ENCODE data around the gene TSTD1. TPM values are rescaled to one million over a fixed set of nuclear protein-coding genes. Genes with fewer than 3 reads are reported as not detected.
"Not testable (repeated sequence)": the region's sequence is repeated elsewhere in the genome, so short reads cannot be mapped to it uniquely, and the experiment has no call there.

TSTD1 gene
- total and polyA plus RNA-seq, 2 donors (not counting 1 experiment from before 2014, with no cell fraction given), result 0.24 to 0.66 TPM

DNA sequence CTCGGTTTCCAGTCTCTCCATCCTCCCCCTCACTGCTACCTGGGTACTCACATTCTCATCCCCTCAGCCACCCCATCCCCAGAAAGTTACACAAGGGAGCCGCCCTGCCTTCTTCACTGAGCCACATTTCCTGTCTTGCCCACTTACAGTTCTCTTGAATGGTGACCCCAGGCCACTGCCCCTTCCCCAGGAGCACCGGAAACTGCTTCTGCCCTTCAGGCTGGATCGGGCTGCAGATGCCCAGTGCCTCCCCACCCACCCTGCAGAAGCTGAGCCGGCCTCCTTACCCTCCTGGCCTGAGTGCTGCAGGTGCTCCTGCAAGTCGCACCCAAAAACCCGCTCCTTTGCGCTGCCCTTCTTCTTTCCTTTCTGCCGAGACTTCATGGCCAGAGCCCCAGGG, 30.5 kb upstream of the TSTD1 start:
- TF ChIP-seq, protein P1, sequence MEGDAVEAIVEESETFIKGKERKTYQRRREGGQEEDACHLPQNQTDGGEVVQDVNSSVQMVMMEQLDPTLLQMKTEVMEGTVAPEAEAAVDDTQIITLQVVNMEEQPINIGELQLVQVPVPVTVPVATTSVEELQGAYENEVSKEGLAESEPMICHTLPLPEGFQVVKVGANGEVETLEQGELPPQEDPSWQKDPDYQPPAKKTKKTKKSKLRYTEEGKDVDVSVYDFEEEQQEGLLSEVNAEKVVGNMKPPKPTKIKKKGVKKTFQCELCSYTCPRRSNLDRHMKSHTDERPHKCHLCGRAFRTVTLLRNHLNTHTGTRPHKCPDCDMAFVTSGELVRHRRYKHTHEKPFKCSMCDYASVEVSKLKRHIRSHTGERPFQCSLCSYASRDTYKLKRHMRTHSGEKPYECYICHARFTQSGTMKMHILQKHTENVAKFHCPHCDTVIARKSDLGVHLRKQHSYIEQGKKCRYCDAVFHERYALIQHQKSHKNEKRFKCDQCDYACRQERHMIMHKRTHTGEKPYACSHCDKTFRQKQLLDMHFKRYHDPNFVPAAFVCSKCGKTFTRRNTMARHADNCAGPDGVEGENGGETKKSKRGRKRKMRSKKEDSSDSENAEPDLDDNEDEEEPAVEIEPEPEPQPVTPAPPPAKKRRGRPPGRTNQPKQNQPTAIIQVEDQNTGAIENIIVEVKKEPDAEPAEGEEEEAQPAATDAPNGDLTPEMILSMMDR (conservative IDR thresholded peaks at IDR 0.05 in 1 of 2, IDR thresholded peaks at IDR 0.05 in 1 of 2; ENCODE audit: low read depth in 1 of 2, low read length in 2 of 2), result no peak
- no peak for TF ChIP-seq EZH2 (IDR thresholded peaks at IDR 0.05; ENCODE audit: low read length, missing control alignments)
- no peaks in the 10 kb centered on the region for H3K79me2 ChIP-seq (ENCODE audit: control insufficient read depth, insufficient read depth, low read length)
- H3K4me2 ChIP-seq (ENCODE audit: extremely low read depth, insufficient read depth, low read length), result no peak overlapping the region
- no peak overlapping the region for H2AFZ ChIP-seq (ENCODE audit: low read length)
- no peak for DNase-seq (ENCODE audit: low read depth in 2 of 2)
- no peaks in the 10 kb centered on the region for H3K4me1 ChIP-seq (ENCODE audit: control insufficient read depth, extremely low read depth, insufficient read depth, low read length)
- H3K9ac ChIP-seq (ENCODE audit: insufficient read depth, low read length), result no peak overlapping the region
- H3K4me3 ChIP-seq (replicated peaks in 1 of 4; ENCODE audit: control extremely low read depth in 1 of 4, insufficient read depth in 1 of 4, low read depth in 3 of 4, low read length in 4 of 4), result no peak overlapping the region
- H3K36me3 ChIP-seq (ENCODE audit: control insufficient read depth, insufficient read depth, low read length), result no peaks in the 10 kb centered on the region
- H3K27me3 ChIP-seq (ENCODE audit: control insufficient read depth, insufficient read depth, low read length), result peaks cover 4% of the 10 kb centered on the region
- H3K9me3 ChIP-seq (ENCODE audit: control insufficient read depth, insufficient read depth, low read depth, low read length), result no peaks in the 10 kb centered on the region
- H4K20me1 ChIP-seq (ENCODE audit: control insufficient read depth, extremely low read depth, insufficient read depth, low read length), result no peaks in the 10 kb centered on the region
- H3K27ac ChIP-seq (ENCODE audit: insufficient read depth, low read length), result no peak overlapping the region

DNA sequence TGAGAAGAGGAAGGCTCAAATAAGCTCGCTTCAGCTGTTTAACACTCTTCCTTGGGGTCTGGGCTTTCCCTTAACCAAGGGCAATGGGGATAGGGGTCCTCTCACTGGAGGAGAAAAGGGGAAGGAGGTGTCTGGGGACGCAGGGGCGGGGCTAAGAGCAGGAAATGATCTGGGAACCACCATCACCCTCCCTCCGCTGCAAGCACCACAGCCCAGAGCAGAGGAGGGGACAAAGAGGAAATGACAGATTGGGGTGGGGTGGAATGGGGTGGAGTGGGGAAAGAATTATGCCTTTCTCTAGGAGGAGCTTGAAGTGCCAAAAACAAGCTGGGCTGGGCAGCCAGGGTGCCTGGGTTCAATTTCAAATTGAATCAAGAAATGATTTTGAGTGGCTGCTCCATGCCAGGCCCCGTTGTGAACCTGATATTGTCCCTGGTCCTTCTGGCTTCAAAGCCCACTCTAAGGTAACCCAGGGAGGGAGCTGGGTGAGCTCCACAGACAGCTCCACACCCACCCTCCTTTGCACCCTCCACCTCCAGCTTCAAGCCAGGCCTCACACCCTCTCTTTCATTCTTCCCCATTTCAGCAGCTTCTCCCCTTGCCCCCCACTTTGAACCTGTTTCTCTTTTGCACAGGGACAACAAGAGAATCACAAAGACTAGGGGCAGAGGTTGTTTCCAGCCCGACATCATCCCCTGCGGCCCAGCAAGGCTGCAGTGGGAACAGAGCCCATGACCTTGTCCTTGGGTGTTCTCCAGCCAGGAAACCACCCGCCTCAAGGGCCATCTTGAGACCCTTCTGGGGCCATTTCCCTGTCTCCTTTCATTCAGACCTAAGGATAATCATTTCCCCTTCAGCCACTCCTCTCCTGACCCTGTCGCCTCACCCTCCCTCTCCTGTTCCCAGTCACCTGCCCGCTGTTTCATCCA, 29.8 kb upstream of the TSTD1 start:
- Histone ChIP-seq H3K27me3 (ENCODE audit: control insufficient read depth, insufficient read depth, low read length) (peaks cover 4% of the 10 kb centered on the region), H3K9ac (ENCODE audit: insufficient read depth, low read length) (no peak overlapping the region), H4K20me1 (ENCODE audit: control insufficient read depth, extremely low read depth, insufficient read depth, low read length) (no peaks in the 10 kb centered on the region), H3K79me2 (ENCODE audit: control insufficient read depth, insufficient read depth, low read length) (no peaks in the 10 kb centered on the region), H3K27ac (ENCODE audit: insufficient read depth, low read length) (no peak overlapping the region), H3K9me3 (ENCODE audit: control insufficient read depth, insufficient read depth, low read depth, low read length) (no peaks in the 10 kb centered on the region), H3K4me2 (ENCODE audit: extremely low read depth, insufficient read depth, low read length) (no peak overlapping the region), H2AFZ (ENCODE audit: low read length) (no peak overlapping the region), H3K4me3 (replicated peaks in 1 of 4; ENCODE audit: control extremely low read depth in 1 of 4, insufficient read depth in 1 of 4, low read depth in 3 of 4, low read length in 4 of 4) (no peak overlapping the region), H3K36me3 (ENCODE audit: control insufficient read depth, insufficient read depth, low read length) (no peaks in the 10 kb centered on the region), H3K4me1 (ENCODE audit: control insufficient read depth, extremely low read depth, insufficient read depth, low read length) (no peaks in the 10 kb centered on the region)
- no peak for TF ChIP-seq EZH2 (IDR thresholded peaks at IDR 0.05; ENCODE audit: low read length, missing control alignments)
- TF ChIP-seq, protein P1 (conservative IDR thresholded peaks at IDR 0.05 in 1 of 2, IDR thresholded peaks at IDR 0.05 in 1 of 2; ENCODE audit: low read depth in 1 of 2, low read length in 2 of 2), result no peak
- no peak for DNase-seq (ENCODE audit: low read depth in 2 of 2)

- H3K4me1 ChIP-seq (ENCODE audit: control insufficient read depth, extremely low read depth, insufficient read depth, low read length), result no peaks in the 10 kb centered on the region
- no peaks in the 10 kb centered on the region for H3K36me3 ChIP-seq (ENCODE audit: control insufficient read depth, insufficient read depth, low read length)
- DNase-seq (ENCODE audit: low read depth in 2 of 2), result no peak
- H3K4me3 ChIP-seq (replicated peaks in 1 of 4; ENCODE audit: control extremely low read depth in 1 of 4, insufficient read depth in 1 of 4, low read depth in 3 of 4, low read length in 4 of 4), result no peak overlapping the region
- H3K27ac ChIP-seq (ENCODE audit: insufficient read depth, low read length), result no peak overlapping the region
- no peaks in the 10 kb centered on the region for H4K20me1 ChIP-seq (ENCODE audit: control insufficient read depth, extremely low read depth, insufficient read depth, low read length)
- H3K9ac ChIP-seq (ENCODE audit: insufficient read depth, low read length), result no peak overlapping the region
- no peaks in the 10 kb centered on the region for H3K79me2 ChIP-seq (ENCODE audit: control insufficient read depth, insufficient read depth, low read length)
- no peak overlapping the region for H2AFZ ChIP-seq (ENCODE audit: low read length)
- peaks cover 4% of the 10 kb centered on the region for H3K27me3 ChIP-seq (ENCODE audit: control insufficient read depth, insufficient read depth, low read length)
- TF ChIP-seq, protein P1 (conservative IDR thresholded peaks at IDR 0.05 in 1 of 2, IDR thresholded peaks at IDR 0.05 in 1 of 2; ENCODE audit: low read depth in 1 of 2, low read length in 2 of 2), result no peak
- no peak for TF ChIP-seq EZH2 (IDR thresholded peaks at IDR 0.05; ENCODE audit: low read length, missing control alignments)
- no peak overlapping the region for H3K4me2 ChIP-seq (ENCODE audit: extremely low read depth, insufficient read depth, low read length)
- no peaks in the 10 kb centered on the region for H3K9me3 ChIP-seq (ENCODE audit: control insufficient read depth, insufficient read depth, low read depth, low read length)
Measured at GRCh38 chr1:161066694-161067093, 27.9 kb upstream of the TSTD1 start.

GRCh38 chr1:161065681-161066080, 26.9 kb upstream of the TSTD1 start:
- H3K9ac ChIP-seq (ENCODE audit: insufficient read depth, low read length); H3K36me3 ChIP-seq (ENCODE audit: control insufficient read depth, insufficient read depth, low read length); DNase-seq (ENCODE audit: low read depth in 2 of 2); H3K4me3 ChIP-seq (replicated peaks in 1 of 4; ENCODE audit: control extremely low read depth in 1 of 4, insufficient read depth in 1 of 4, low read depth in 3 of 4, low read length in 4 of 4); H2AFZ ChIP-seq (ENCODE audit: low read length); H3K9me3 ChIP-seq (ENCODE audit: control insufficient read depth, insufficient read depth, low read depth, low read length); H3K4me2 ChIP-seq (ENCODE audit: extremely low read depth, insufficient read depth, low read length); H3K79me2 ChIP-seq (ENCODE audit: control insufficient read depth, insufficient read depth, low read length); H3K27me3 ChIP-seq (ENCODE audit: control insufficient read depth, insufficient read depth, low read length); H3K27ac ChIP-seq (ENCODE audit: insufficient read depth, low read length); H3K4me1 ChIP-seq (ENCODE audit: control insufficient read depth, extremely low read depth, insufficient read depth, low read length); H4K20me1 ChIP-seq (ENCODE audit: control insufficient read depth, extremely low read depth, insufficient read depth, low read length): not testable (repeated sequence)
